DND-41 (cell line): ENCODE data around the gene PRKCSH.

ENCODE experiments used
- EZH2 ChIP-seq: IDR thresholded peaks from 3 replicates; pipeline ENCODE4 v1.6.1; 2012; ENCODE audit warnings: borderline replicate concordance, low read depth, mild to moderate bottlenecking, moderate library complexity, low read length, inconsistent platforms; ENCODE audit not compliant: severe bottlenecking
- TF ChIP-seq, protein P1 (sequence below): IDR thresholded peaks from 2 replicates; pipeline ENCODE4 v1.5.1; 2012; ENCODE audit warnings: borderline replicate concordance, low read length, moderate library complexity, mild to moderate bottlenecking; ENCODE audit not compliant: poor library complexity, severe bottlenecking; ENCODE audit errors: extremely low read depth

- no peak for TF ChIP-seq EZH2
- TF ChIP-seq, protein P1, sequence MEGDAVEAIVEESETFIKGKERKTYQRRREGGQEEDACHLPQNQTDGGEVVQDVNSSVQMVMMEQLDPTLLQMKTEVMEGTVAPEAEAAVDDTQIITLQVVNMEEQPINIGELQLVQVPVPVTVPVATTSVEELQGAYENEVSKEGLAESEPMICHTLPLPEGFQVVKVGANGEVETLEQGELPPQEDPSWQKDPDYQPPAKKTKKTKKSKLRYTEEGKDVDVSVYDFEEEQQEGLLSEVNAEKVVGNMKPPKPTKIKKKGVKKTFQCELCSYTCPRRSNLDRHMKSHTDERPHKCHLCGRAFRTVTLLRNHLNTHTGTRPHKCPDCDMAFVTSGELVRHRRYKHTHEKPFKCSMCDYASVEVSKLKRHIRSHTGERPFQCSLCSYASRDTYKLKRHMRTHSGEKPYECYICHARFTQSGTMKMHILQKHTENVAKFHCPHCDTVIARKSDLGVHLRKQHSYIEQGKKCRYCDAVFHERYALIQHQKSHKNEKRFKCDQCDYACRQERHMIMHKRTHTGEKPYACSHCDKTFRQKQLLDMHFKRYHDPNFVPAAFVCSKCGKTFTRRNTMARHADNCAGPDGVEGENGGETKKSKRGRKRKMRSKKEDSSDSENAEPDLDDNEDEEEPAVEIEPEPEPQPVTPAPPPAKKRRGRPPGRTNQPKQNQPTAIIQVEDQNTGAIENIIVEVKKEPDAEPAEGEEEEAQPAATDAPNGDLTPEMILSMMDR = no peak
These were observed 12.2 kb downstream of the PRKCSH start for GRCh38 chr19:11447347-11448262.
